ENCODE measurements around the gene TBL1X.

The TBL1X gene

GRCh38 chrX:9587642-9588041, 122.8 kb downstream of the TBL1X start:
- no peak for DNase-seq (ENCODE audit: low spot score)

GRCh38 chrX:9591496-9591895, 126.6 kb downstream of the TBL1X start:
- no peak for DNase-seq (ENCODE audit: low spot score)

GRCh38 chrX:9593756-9594155, 128.9 kb downstream of the TBL1X start:
- no peak for DNase-seq (ENCODE audit: low spot score)

GRCh38 chrX:9595174-9595573, 130.3 kb downstream of the TBL1X start:
- DNase-seq (ENCODE audit: low spot score) = peak; percentile 39

- no peak for DNase-seq (ENCODE audit: low spot score)
These were observed 132.0 kb downstream of the TBL1X start for GRCh38 chrX:9596837-9597236.

- DNase-seq (ENCODE audit: low spot score) = peak; percentile 22
These were observed 132.6 kb downstream of the TBL1X start for GRCh38 chrX:9597361-9598035.

GRCh38 chrX:9598344-9598743, 133.5 kb downstream of the TBL1X start:
- no peak for DNase-seq (ENCODE audit: low spot score)

- no peak for DNase-seq (ENCODE audit: low spot score)
These were observed 139.5 kb downstream of the TBL1X start for GRCh38 chrX:9604111-9604907.

GRCh38 chrX:9604908-9605306, 140.0 kb downstream of the TBL1X start:
- no peak for DNase-seq (ENCODE audit: low spot score)

GRCh38 chrX:9605484-9605883, 140.6 kb downstream of the TBL1X start:
- no peak for DNase-seq (ENCODE audit: low spot score)

- no peak for DNase-seq (ENCODE audit: low spot score)
These were observed 142.1 kb downstream of the TBL1X start for GRCh38 chrX:9606971-9607370.

- DNase-seq (ENCODE audit: low spot score) = no peak
These were observed 144.6 kb downstream of the TBL1X start for GRCh38 chrX:9609499-9609898.

GRCh38 chrX:9609987-9610386, 145.1 kb downstream of the TBL1X start:
- DNase-seq (ENCODE audit: low spot score) = no peak

GRCh38 chrX:9610771-9611392, 146.0 kb downstream of the TBL1X start:
- peak; percentile 7 for DNase-seq (ENCODE audit: low spot score)

GRCh38 chrX:9611436-9612145, 146.7 kb downstream of the TBL1X start:
- DNase-seq (ENCODE audit: low spot score) = no peak

- DNase-seq (ENCODE audit: low spot score) = no peak
These were observed 147.3 kb downstream of the TBL1X start for GRCh38 chrX:9612146-9612505.

- peak; percentile 58 for DNase-seq (ENCODE audit: low spot score)
These were observed 149.2 kb downstream of the TBL1X start for GRCh38 chrX:9614016-9614415.

- no peak for DNase-seq (ENCODE audit: low spot score)
These were observed 154.3 kb downstream of the TBL1X start for GRCh38 chrX:9619133-9619532.

- DNase-seq (ENCODE audit: low spot score) = no peak
These were observed 154.7 kb downstream of the TBL1X start for GRCh38 chrX:9619581-9619980.

GRCh38 chrX:9622128-9622527, 157.3 kb downstream of the TBL1X start:
- no peak for DNase-seq (ENCODE audit: low spot score)

- no peak for DNase-seq (ENCODE audit: low spot score)
These were observed 161.5 kb downstream of the TBL1X start for GRCh38 chrX:9626379-9626778.

- DNase-seq (ENCODE audit: low spot score) = peak; percentile 21
These were observed 163.1 kb downstream of the TBL1X start for GRCh38 chrX:9627922-9628321.
